ENCODE measurements around the gene LY6G5C. TPM values are rescaled to one million over a fixed set of nuclear protein-coding genes. Genes with fewer than 3 reads are reported as not detected.

The LY6G5C gene
- total and polyA plus RNA-seq, 9 of the 15 experiments (the other 6 are each of a cell fraction or from before 2014, with no cell fraction given): 0.10 to 0.67 (median 0.46) TPM; not detected in 4

- TF ChIP-seq ZNF277 (CRISPR knock-in tag; IDR thresholded peaks at IDR 0.05; ENCODE audit: borderline replicate concordance) (no peak), SPI1 (IDR thresholded peaks at IDR 0.05; ENCODE audit: borderline replicate concordance, low read depth, low read length) (peak; percentile 42; the same call in 1 of the 2 replicates), NELFE (IDR thresholded peaks at IDR 0.05; ENCODE audit: insufficient read depth, insufficient read length) (no peak), RFX1 (IDR thresholded peaks at IDR 0.05) (no peak), POU5F1 (IDR thresholded peaks at IDR 0.05; ENCODE audit: borderline replicate concordance, low read depth, low read length, partially characterized antibody) (no peak), PHF8 (IDR thresholded peaks at IDR 0.05; ENCODE audit: borderline replicate concordance, low read length) (no peak), CHD4 (IDR thresholded peaks at IDR 0.05; ENCODE audit: insufficient read depth, insufficient replicate concordance, low read depth, low read length, poor library complexity, severe bottlenecking) (no peak), ZNF232 (CRISPR knock-in tag; IDR thresholded peaks at IDR 0.05) (no peak), GABPB1 (CRISPR knock-in tag; IDR thresholded peaks at IDR 0.05) (no peak), RBM15 (IDR thresholded peaks at IDR 0.05; ENCODE audit: insufficient read depth, low read length) (no peak), ARNT (IDR thresholded peaks at IDR 0.05) (no peak), RBM17 (IDR thresholded peaks at IDR 0.05; ENCODE audit: borderline replicate concordance, low read depth, low read length) (no peak), THRB (CRISPR knock-in tag; conservative IDR thresholded peaks at IDR 0.05) (0 out of 2 replicates have a peak, but pooled peaks have one; percentile 23), HEY1 (CRISPR knock-in tag; IDR thresholded peaks at IDR 0.05; ENCODE audit: borderline replicate concordance) (no peak), ATF7 (IDR thresholded peaks at IDR 0.05) (peak; percentile 94), SMAD4 (CRISPR knock-in tag; conservative IDR thresholded peaks at IDR 0.05) (peak; percentile 51), NBN (IDR thresholded peaks at IDR 0.05; ENCODE audit: low read depth) (0 out of 2 replicates have a peak, but pooled peaks have one; percentile 62), HNRNPL (IDR thresholded peaks at IDR 0.05; ENCODE audit: low read depth, low read length) (no peak), TBL1XR1 (IDR thresholded peaks at IDR 0.05; ENCODE audit: low read length in 2 of 2) (no peak; a peak in 1 of 4 replicates), TRIM24 (IDR thresholded peaks at IDR 0.05) (0 out of 4 replicates have a peak, but pooled peaks of 1 of the 2 experiments have one; percentile 29)
- TF ChIP-seq, protein P1, sequence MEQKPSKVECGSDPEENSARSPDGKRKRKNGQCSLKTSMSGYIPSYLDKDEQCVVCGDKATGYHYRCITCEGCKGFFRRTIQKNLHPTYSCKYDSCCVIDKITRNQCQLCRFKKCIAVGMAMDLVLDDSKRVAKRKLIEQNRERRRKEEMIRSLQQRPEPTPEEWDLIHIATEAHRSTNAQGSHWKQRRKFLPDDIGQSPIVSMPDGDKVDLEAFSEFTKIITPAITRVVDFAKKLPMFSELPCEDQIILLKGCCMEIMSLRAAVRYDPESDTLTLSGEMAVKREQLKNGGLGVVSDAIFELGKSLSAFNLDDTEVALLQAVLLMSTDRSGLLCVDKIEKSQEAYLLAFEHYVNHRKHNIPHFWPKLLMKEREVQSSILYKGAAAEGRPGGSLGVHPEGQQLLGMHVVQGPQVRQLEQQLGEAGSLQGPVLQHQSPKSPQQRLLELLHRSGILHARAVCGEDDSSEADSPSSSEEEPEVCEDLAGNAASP (IDR thresholded peaks at IDR 0.05): no peak
- TF ChIP-seq, protein P2, sequence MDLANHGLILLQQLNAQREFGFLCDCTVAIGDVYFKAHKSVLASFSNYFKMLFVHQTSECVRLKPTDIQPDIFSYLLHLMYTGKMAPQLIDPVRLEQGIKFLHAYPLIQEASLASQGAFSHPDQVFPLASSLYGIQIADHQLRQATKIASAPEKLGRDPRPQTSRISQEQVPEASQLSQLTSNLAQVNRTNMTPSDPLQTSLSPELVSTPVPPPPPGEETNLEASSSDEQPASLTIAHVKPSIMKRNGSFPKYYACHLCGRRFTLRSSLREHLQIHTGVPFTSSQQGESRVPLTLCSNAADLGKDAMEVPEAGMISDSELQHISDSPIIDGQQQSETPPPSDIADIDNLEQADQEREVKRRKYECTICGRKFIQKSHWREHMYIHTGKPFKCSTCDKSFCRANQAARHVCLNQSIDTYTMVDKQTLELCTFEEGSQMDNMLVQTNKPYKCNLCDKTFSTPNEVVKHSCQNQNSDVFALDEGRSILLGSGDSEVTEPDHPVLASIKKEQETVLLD (IDR thresholded peaks at IDR 0.05): no peak
- TF ChIP-seq, protein P3, sequence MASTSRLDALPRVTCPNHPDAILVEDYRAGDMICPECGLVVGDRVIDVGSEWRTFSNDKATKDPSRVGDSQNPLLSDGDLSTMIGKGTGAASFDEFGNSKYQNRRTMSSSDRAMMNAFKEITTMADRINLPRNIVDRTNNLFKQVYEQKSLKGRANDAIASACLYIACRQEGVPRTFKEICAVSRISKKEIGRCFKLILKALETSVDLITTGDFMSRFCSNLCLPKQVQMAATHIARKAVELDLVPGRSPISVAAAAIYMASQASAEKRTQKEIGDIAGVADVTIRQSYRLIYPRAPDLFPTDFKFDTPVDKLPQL (IDR thresholded peaks at IDR 0.05; ENCODE audit: extremely low read depth, insufficient read length): no peak
Measured at GRCh38 chr6:31676904-31677303, 4.0 kb downstream of the LY6G5C start (continued).
